HL-60 (cell line): ENCODE data around the gene SNRNP27.

ENCODE experiments used
- DNase-seq, 2 experiments: peaks; one replicate each; pipeline ENCODE4 v3.0.0-alpha.2; 2010 to 2020; ENCODE audit warnings: low read depth in 1 of 2, low spot score in 1 of 2
- H3K27ac ChIP-seq: fragments of 250-450 bp; sonication (Bioruptor Pico); replicated peaks from 2 replicates; pipeline ENCODE4 v1.5.1; 2020; ENCODE audit warnings: mild to moderate bottlenecking, moderate library complexity
- H3K27me3 ChIP-seq: fragments of 250-450 bp; sonication (Bioruptor Pico); 2 replicates; pipeline ENCODE4 v1.5.1; 2021; ENCODE audit warnings: mild to moderate bottlenecking, moderate library complexity; ENCODE audit not compliant: insufficient read depth, poor library complexity, severe bottlenecking
- H3K4me3 ChIP-seq: replicated peaks from 2 replicates; pipeline ENCODE4 v1.5.1; 2011; ENCODE audit warnings: mild to moderate bottlenecking, control low read depth, low read length; ENCODE audit not compliant: insufficient read depth
- CTCF ChIP-seq: IDR thresholded peaks from one replicate; pipeline ENCODE4 v1.5.1; 2011; ENCODE audit warnings: low read length, control low read depth, inconsistent platforms; ENCODE audit not compliant: insufficient read depth
- GABPA ChIP-seq: IDR thresholded peaks from 2 replicates; pipeline ENCODE4 v1.6.1; 2012; ENCODE audit warnings: low read depth
- POLR2AphosphoS5 ChIP-seq: IDR thresholded peaks from 2 replicates; pipeline ENCODE4 v1.6.1; 2012; ENCODE audit warnings: low read depth
- REST ChIP-seq: IDR thresholded peaks from 2 replicates; pipeline ENCODE4 v1.6.1; 2012; ENCODE audit warnings: low read depth; ENCODE audit not compliant: insufficient replicate concordance
- SPI1 ChIP-seq: IDR thresholded peaks from 2 replicates; pipeline ENCODE4 v1.6.1; 2012; ENCODE audit warnings: low read depth, mild to moderate bottlenecking, borderline replicate concordance

The SNRNP27 gene

GRCh38 chr2:69858261-69858660 is 35.5 kb upstream of the SNRNP27 start:
- TF ChIP-seq GABPA (no peak), POLR2AphosphoS5 (no peak), SPI1 (no peak), CTCF (no peak), REST (no peak)
- no peak for DNase-seq
- Histone ChIP-seq H3K27me3 (no peaks in the 10 kb centered on the region), H3K4me3 (no peak overlapping the region), H3K27ac (no peak overlapping the region)

- Histone ChIP-seq H3K4me3 (no peak overlapping the region), H3K27ac (no peak overlapping the region), H3K27me3 (no peaks in the 10 kb centered on the region)
- no peak for DNase-seq
- no peak for TF ChIP-seq CTCF
Measured at GRCh38 chr2:69863298-69863697, 30.5 kb upstream of the SNRNP27 start.

- Histone ChIP-seq H3K27ac (no peak overlapping the region), H3K4me3 (no peak overlapping the region), H3K27me3 (no peaks in the 10 kb centered on the region)
- DNase-seq, result no peak
- TF ChIP-seq REST (no peak), SPI1 (no peak), POLR2AphosphoS5 (no peak), CTCF (no peak), GABPA (no peak)
Measured at GRCh38 chr2:69888451-69888850, 5.3 kb upstream of the SNRNP27 start.

- H3K4me3 ChIP-seq, result no peak overlapping the region
- H3K27ac ChIP-seq, result no peak overlapping the region
- H3K27me3 ChIP-seq, result no peaks in the 10 kb centered on the region
- DNase-seq, result no peak
- TF ChIP-seq CTCF, result no peak
- TF ChIP-seq GABPA, result no peak
- TF ChIP-seq REST, result no peak
- TF ChIP-seq POLR2AphosphoS5, result no peak
- TF ChIP-seq SPI1, result no peak
Measured at GRCh38 chr2:69889302-69889701, 4.5 kb upstream of the SNRNP27 start.
